ENCODE measurements around the gene HERC3.

The HERC3 gene

GRCh38 chr4:88752076-88752463 is 159.8 kb downstream of the HERC3 start:
- DNase-seq: no peak

GRCh38 chr4:88752754-88753153 is 160.5 kb downstream of the HERC3 start:
- DNase-seq: no peak

GRCh38 chr4:88753658-88754571 is 161.6 kb downstream of the HERC3 start:
- no peak for DNase-seq

GRCh38 chr4:88754796-88755195 is 162.5 kb downstream of the HERC3 start:
- DNase-seq: no peak

- DNase-seq: no peak
These were observed 163.2 kb downstream of the HERC3 start for GRCh38 chr4:88755454-88755853.

- no peak for DNase-seq
These were observed 163.9 kb downstream of the HERC3 start for GRCh38 chr4:88756149-88756548.

- no peak for DNase-seq
These were observed 164.8 kb downstream of the HERC3 start for GRCh38 chr4:88757067-88757466.

GRCh38 chr4:88757776-88758175 is 165.5 kb downstream of the HERC3 start:
- DNase-seq: no peak
